GM19099 (cell line): ENCODE data around the gene BSCL2.
A peak's percentile ranks its signal among the peaks of the same experiment; 100 is the strongest.

Experiments
- POLR2A ChIP-seq: IDR thresholded peaks from 3 replicates; pipeline ENCODE4 v1.6.1; 2011; ENCODE audit warnings: low read depth; ENCODE audit not compliant: insufficient read length; ENCODE audit errors: extremely low read depth

BSCL2 gene

GRCh38 chr11:62673196-62673525 lies 34.1 kb downstream of the BSCL2 start:
- TF ChIP-seq POLR2A, result no peak

GRCh38 chr11:62671608-62672389 lies 35.4 kb downstream of the BSCL2 start, which contains the start of the genes LBHD1 and UQCC3:
TSS of gene LBHD1 (minus strand) at chr11:62672267. CDS start at chr11:62670031, 2,236 bp downstream.
TSS of gene UQCC3 (plus strand) at chr11:62671673. CDS start at chr11:62671746, 73 bp downstream.
- TF ChIP-seq POLR2A, result peak; percentile 78

GRCh38 chr11:62671236-62671607 lies 36.0 kb downstream of the BSCL2 start:
- TF ChIP-seq POLR2A, result no peak

- no peak for TF ChIP-seq POLR2A
Observed at GRCh38 chr11:62669420-62670161, 37.6 kb downstream of the BSCL2 start.

- no peak for TF ChIP-seq POLR2A
Observed at GRCh38 chr11:62667460-62667859, 39.8 kb downstream of the BSCL2 start.

- no peak for TF ChIP-seq POLR2A
Observed at GRCh38 chr11:62666259-62666926, 40.8 kb downstream of the BSCL2 start.

GRCh38 chr11:62665599-62666258 lies 41.5 kb downstream of the BSCL2 start:
- TF ChIP-seq POLR2A, result no peak

- peak; percentile 99 for TF ChIP-seq POLR2A
Observed at GRCh38 chr11:62665075-62665598, 42.1 kb downstream of the BSCL2 start, which contains the start of the genes C11orf98 and CSKMT. TSS of gene C11orf98 (minus strand) at chr11:62665210. CDS start at chr11:62665169, 41 bp downstream. TSS of gene CSKMT (plus strand) at chr11:62665312. CDS start at chr11:62665880, 568 bp downstream.

- TF ChIP-seq POLR2A, result no peak
Observed at GRCh38 chr11:62664405-62665074, 42.7 kb downstream of the BSCL2 start.

GRCh38 chr11:62656796-62657429 lies 50.3 kb downstream of the BSCL2 start:
- no peak for TF ChIP-seq POLR2A

- no peak for TF ChIP-seq POLR2A
Observed at GRCh38 chr11:62654297-62654696, 52.9 kb downstream of the BSCL2 start.

- no peak for TF ChIP-seq POLR2A
Observed at GRCh38 chr11:62652161-62653006, 54.8 kb downstream of the BSCL2 start.

GRCh38 chr11:62649486-62649885 lies 57.7 kb downstream of the BSCL2 start:
- TF ChIP-seq POLR2A, result no peak
